Measurements from ENCODE around the gene ALX3.
"Not testable (repeated sequence)": the region's sequence is repeated elsewhere in the genome, so short reads cannot be mapped to it uniquely, and the experiment has no call there.

ALX3 gene

DNA sequence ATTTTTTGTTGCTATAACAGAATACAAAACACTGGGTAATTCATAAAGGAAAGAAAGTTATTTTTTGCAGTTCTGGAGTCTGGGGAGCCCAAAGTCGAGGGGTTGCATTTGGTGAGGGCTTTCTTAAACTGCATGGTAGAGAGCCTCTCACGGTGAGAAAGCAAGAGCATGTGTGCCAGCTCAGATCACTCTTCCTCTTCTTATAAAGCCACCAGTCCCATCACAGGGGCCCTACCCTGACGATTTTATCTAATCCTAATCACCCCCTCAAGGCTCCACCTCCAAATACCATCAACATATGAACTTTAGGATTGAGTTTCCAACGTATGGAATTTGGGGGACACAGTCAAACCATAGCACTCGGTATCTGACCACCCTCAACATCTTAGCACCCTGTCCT is 37.1 kb downstream of the ALX3 start:
- TF ChIP-seq GATA1 (IDR thresholded peaks at IDR 0.05; ENCODE audit: low read depth, low read length) (no peak), POLR2A (IDR thresholded peaks at IDR 0.05; ENCODE audit: low read length) (no peak)
- peak in 1 of 2 experiments; percentile 47 for DNase-seq

DNA sequence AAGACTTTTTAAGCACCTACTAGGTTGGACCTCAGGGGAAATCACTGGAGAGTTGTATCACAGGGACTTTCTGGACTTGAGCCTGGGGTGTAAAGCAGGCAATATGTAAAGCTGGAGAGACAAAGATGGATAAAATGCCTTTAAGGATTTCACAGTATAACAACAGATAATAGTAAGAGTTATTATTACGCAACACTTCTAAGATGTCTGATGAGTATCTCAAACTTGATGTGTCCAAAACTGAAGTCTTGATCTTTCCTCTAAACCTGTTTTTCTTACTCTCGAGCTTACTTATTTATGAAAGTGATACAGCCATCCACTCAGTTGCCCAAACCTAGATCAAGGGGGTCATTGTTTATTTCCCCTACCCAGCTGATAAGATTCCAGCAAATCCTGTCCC is 38.1 kb downstream of the ALX3 start:
- TF ChIP-seq GATA1 (IDR thresholded peaks at IDR 0.05; ENCODE audit: low read depth, low read length) (no peak), POLR2A (IDR thresholded peaks at IDR 0.05; ENCODE audit: low read length) (no peak)
- DNase-seq, result no peak

- DNase-seq, result not testable (repeated sequence)
Measured at GRCh38 chr1:110030687-110031086, 39.8 kb downstream of the ALX3 start.

- TF ChIP-seq GATA1 (IDR thresholded peaks at IDR 0.05; ENCODE audit: low read depth, low read length), result no peak
- no peak for TF ChIP-seq POLR2A (IDR thresholded peaks at IDR 0.05; ENCODE audit: low read length)
Measured at GRCh38 chr1:110024613-110025012, 45.9 kb downstream of the ALX3 start.

GRCh38 chr1:110021285-110021684 is 49.2 kb downstream of the ALX3 start:
- no peak for DNase-seq
- TF ChIP-seq GATA1 (IDR thresholded peaks at IDR 0.05; ENCODE audit: low read depth, low read length) (no peak), POLR2A (IDR thresholded peaks at IDR 0.05; ENCODE audit: low read length) (no peak)

More at GRCh38 chr1:110024613-110025012, 45.9 kb downstream of the ALX3 start:
- no peak for DNase-seq

GRCh38 chr1:110019770-110020169 is 50.7 kb downstream of the ALX3 start:
- TF ChIP-seq GATA1 (IDR thresholded peaks at IDR 0.05; ENCODE audit: low read depth, low read length), result no peak
- TF ChIP-seq POLR2A (IDR thresholded peaks at IDR 0.05; ENCODE audit: low read length), result no peak
- DNase-seq, result no peak

GRCh38 chr1:110018396-110018795 is 52.1 kb downstream of the ALX3 start:
- TF ChIP-seq GATA1 (IDR thresholded peaks at IDR 0.05; ENCODE audit: low read depth, low read length) (no peak), POLR2A (IDR thresholded peaks at IDR 0.05; ENCODE audit: low read length) (no peak)
- no peak for DNase-seq

DNA sequence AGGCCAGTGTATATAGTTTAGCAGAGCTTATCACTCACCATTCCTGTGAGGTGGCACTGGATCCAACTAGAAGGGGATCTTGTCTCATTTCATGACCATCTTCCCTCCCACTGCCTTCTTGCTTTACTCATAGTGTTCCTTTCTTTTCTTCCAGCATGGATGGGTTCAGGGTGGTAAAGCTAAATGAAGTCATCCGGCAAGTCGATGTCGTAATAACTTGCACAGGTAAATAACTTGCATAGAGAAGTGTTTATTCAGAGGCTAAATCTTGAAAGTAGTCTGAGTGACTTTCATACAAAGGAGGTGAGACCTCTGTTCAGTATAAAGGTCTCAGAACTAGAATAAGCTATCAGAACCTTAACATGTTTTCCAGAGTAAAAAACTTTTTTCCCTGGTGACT is 52.7 kb downstream of the ALX3 start:
- TF ChIP-seq GATA1 (IDR thresholded peaks at IDR 0.05; ENCODE audit: low read depth, low read length) (no peak), POLR2A (IDR thresholded peaks at IDR 0.05; ENCODE audit: low read length) (no peak)
- no peak for DNase-seq

- no peak for DNase-seq
- no peak for TF ChIP-seq POLR2A (IDR thresholded peaks at IDR 0.05; ENCODE audit: low read length)
- TF ChIP-seq GATA1 (IDR thresholded peaks at IDR 0.05; ENCODE audit: low read depth, low read length), result no peak
Measured at GRCh38 chr1:110012100-110012780, 58.2 kb downstream of the ALX3 start.

GRCh38 chr1:110011527-110012041 is 58.9 kb downstream of the ALX3 start:
- DNase-seq, result peak; percentile 48 to 64
- no peak for TF ChIP-seq GATA1 (IDR thresholded peaks at IDR 0.05; ENCODE audit: low read depth, low read length)
- TF ChIP-seq POLR2A (IDR thresholded peaks at IDR 0.05; ENCODE audit: low read length), result no peak
